ENCODE data around the gene ZNF428.

DNA sequence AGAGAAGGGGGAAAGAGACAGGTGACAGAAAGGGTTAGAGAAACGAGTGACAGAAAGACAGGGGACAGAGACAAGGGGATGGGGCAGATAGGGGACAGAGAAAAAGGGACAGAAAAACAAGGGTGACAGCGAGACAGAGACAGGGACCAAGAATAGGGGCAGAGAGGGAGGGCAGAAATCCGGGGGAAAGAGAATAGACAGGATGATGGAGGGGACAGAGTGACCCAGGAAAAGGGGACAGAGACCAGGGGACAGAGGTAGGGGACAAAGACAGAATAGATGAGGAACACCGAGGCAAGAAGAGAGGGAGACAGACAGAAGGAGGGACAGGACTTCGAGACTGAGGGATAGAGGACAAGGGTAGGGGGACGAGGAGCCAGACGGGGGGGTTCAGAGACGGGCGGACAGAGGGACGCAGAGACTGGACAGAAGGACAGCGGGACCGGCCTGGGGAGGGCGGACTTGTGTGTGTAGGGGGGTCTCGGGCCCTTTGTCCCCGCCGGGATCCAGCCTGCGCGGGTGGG, 19.6 kb upstream of the ZNF428 start:
- TF ChIP-seq, protein P1, sequence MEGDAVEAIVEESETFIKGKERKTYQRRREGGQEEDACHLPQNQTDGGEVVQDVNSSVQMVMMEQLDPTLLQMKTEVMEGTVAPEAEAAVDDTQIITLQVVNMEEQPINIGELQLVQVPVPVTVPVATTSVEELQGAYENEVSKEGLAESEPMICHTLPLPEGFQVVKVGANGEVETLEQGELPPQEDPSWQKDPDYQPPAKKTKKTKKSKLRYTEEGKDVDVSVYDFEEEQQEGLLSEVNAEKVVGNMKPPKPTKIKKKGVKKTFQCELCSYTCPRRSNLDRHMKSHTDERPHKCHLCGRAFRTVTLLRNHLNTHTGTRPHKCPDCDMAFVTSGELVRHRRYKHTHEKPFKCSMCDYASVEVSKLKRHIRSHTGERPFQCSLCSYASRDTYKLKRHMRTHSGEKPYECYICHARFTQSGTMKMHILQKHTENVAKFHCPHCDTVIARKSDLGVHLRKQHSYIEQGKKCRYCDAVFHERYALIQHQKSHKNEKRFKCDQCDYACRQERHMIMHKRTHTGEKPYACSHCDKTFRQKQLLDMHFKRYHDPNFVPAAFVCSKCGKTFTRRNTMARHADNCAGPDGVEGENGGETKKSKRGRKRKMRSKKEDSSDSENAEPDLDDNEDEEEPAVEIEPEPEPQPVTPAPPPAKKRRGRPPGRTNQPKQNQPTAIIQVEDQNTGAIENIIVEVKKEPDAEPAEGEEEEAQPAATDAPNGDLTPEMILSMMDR (IDR thresholded peaks at IDR 0.05; ENCODE audit: low read length): no peak
- no peak for TF ChIP-seq EZH2 (IDR thresholded peaks at IDR 0.05; ENCODE audit: borderline replicate concordance, low read length)

All from OCI-LY1 (cell line).